NB4 (cell line): ENCODE results near the gene PLPPR1.

Experiments used
- CTCF ChIP-seq: IDR thresholded peaks from one replicate; pipeline ENCODE4 v1.5.1; 2012; ENCODE audit warnings: low read depth, low read length
- MYC ChIP-seq: IDR thresholded peaks from 2 replicates; pipeline ENCODE4 v1.6.1; 2011; ENCODE audit warnings: low read depth, low read length

- TF ChIP-seq CTCF (no peak), MYC (no peak)
These were observed 101.5 kb downstream of the PLPPR1 start for GRCh38 chr9:101130054-101130453.
